COLO829 (cell line): ENCODE results near the gene YARS1.

ENCODE experiments used
- DNase-seq: peaks from one replicate; pipeline ENCODE4 v3.0.0; 2012; ENCODE audit warnings: low spot score

YARS1 gene

DNA sequence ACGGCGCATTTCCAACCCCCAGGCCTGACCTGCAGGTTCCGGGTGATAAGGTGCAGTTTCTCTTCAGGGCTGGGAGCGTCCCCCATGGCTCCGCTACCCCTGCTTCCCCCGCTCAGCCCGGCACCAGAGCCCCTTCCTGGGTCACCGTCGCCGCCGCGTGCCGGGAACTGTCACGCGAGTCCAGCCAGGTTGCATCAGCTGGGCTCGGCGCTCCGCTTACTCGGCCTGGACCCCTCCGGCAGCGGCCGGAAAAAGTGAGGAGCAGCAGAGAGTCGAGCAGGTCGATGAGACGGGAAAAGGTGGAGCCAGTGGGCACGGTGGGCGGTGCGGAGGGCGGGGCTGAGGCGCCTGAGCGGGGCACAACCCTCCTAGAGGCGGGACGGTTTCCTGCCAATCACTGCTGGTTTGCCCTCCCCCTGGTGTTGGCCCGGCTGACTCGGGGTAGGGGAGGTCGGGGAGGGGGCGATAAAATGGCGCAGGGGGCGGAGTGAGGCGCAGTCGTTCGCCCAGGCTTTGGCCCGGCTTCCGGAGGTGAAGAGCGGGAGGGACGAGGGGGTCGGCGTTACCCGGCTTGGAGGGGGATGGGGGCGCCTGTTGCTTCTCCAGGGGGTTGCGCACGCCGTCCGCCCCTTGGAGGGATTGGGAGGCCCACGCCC, at the start of gene YARS1, which contains the start of gene S100PBP:
TSS of gene YARS1 (minus strand) at position 200 of the 656 bp plus-strand sequence. CDS start at position 86, 114 bp downstream.
TSS of gene S100PBP (plus strand) at position 495 of the 656 bp plus-strand sequence. CDS start 8,447 bp downstream, outside the sequence.
- peak; percentile 99 for DNase-seq

DNA sequence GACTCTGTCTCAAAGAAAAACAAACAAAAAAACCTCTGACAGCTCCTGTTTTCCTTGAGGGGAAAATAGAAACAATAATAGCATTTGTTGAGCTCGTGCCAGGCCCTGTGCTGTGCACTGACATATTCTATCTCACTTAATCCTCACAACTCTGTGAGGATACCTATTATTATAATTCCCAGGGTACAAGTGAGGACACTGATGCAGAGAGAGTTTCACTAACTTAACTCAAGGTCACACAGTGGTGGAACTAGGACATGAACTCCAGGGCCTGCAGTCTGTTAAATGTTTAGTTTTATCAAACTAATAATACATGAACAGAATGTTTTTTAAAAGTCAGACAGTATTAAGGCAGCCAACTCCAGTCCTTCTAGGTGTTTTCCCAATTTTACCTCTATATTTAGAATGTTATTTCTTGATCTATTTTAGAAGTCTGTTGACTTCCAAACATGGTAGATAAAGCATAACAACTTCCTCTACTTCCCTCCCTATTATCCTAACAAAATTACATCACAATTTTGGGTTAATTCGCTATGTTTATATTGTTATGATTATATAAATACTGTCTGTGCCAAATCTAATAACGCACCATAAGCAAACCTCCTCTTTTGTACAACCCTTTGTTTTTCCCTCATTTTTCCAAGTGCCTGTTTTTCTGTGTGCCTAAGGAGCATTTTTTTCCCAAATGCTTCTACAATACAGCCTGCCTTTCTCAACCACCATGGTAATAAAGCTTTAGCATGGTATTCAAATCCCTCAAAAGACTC, 48.7 kb upstream of the YARS1 start:
- no peak for DNase-seq

DNA sequence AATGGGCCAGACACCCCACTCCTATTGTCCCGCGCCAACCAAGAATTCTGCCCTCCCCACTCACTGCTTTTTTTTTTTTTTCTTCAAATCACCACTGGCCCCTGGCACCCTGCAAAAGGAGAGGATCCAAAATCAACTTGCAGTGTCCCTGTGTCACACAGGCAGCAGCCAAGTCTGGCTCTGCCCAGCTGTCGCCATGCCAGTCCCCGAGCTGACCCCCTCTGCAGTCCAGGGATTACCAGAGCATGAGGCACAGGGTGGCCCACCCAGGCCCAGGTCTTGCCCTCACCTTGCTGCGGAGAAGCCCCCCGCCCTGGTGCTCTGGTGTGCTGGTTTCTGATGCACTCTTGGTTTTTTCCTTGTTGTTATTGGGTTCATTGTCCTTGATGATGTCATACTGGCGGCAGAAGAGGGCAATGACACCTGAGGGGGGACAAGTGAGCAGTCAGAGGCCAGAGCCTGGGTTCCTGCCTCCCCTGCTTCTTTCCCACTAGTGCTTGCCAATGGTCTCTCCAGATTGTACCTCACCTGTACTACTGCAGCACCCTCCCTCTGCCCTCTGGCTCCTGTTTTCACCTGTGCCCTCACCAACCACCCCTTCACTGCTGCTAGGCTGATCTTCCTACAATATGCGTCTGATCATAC, 47.3 kb upstream of the YARS1 start:
- DNase-seq = no peak

DNA sequence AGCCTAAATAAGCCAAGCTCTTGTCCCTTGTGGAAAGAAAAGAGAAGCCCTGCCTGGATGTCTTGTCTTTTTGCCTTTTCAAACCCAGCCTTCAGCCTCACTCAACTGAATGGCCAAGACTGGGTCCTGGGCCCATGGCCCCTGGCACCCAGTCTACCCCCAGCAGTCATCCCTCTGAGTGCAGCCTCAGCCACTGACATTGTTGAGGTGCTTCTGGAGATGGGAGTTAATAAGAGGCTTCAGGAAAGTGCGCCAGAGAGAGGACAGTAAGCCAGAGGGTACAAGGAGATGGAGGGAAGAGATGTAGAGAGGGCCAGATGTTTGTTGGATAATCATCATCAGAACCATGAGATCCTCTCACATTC, 46.7 kb upstream of the YARS1 start:
- DNase-seq = no peak

DNA sequence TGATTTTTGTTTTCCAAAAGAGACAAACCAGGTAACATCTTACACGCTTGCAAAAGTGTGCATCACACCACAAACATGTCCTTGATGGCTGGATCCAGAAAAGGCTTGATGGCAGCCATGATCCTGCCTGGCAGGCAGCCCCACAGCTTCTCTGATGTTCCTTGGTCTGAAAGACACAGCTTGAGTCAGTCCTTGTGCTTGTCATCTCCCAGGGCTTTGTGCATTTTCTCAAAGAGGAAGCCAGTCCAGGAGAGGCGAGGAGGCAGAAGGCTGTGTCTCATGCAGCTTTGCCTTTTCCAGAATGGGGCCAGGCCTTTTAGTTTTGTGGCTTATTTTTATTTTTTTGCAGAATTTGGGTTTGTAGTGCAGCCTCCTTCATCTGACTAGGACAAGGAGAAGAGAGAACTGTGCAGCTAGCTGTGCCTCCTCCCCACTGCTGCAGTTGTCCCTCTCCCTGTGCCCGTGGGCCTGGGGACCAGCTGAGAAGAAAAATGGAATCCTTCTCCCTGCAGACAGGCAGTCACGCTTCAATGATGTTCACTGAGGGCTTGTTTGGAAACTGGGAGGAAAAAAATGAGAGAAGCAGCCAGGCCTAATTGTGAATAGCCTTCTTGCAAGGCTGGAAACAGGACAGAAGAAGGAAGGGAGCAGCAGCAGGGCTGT, 46.2 kb upstream of the YARS1 start:
- DNase-seq = no peak

DNA sequence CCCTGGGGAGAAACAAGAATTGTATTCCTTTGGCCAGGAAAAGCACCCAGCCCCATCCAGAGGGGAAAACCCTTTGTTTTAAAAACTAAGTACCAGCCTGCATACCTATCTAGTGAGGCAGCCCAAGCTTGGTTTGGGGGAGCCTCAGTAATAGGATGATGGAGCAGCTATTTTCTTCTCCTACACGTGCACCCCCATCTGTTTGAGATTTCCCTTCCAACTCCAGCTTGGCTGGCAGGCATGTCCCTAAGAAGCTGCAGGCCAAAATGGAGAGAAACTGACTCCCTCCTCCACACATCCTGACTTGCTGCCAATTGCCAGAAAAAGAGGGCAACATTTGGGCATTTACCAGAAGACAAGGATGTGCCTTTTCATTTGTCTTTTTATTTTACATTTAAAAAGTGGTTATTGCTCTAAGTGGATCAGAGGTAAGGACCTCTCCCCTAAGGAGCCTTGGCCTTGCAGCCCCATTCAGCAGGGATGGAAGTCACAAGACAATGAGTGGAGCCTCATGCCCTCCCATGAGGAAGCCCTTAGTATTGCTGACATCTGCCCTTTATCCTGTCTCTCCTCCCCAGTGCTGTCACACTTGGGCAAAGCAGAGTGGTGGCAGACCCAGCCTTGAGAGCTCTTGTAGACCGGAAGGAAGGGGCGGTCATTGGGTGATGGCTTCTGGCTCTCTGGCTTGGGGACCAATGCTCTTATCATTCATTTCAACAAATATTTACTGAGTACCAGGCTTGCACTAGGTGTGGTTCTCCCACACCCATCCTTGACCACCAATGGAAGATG, 44.9 kb upstream of the YARS1 start:
- DNase-seq = no peak

DNA sequence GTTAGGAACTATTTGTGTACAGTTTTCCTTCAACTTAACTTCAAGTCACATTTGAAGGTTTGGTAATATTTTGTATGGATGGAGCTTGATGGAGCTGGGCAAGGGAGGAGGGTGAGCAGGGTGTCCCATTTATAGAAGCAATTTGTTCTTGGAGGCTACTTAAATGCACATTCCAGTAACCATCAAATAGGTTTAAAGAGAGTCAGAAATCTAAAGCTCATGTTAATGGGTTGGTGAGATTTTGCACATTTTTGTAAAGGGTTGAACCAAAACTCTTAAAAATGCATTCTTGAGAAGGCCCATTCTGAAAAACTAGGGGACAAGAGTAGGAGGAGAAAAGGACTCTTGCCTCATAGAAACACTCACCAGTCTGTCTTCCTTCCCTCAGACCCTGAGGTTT, 43.4 kb upstream of the YARS1 start:
- DNase-seq = no peak

DNA sequence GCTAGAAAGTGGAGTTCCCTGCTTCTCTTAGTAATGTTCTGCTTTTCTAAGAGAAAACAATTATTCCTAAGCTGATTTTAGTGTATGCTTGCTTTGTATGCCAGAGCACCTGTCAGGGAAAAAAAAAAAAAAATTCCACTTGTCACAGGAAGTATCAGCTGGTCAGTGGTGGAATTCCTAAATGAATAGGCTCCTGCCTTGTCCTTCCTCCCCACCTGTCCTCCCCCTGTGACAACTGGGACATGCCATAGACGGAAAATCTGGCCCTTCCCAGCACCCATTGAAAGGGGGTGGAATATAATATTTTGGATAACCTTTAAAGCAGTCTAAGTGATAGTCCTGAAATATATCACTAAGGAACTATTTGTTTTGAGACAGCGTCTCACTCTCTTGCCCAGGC, 42.8 kb upstream of the YARS1 start:
- no peak for DNase-seq

DNA sequence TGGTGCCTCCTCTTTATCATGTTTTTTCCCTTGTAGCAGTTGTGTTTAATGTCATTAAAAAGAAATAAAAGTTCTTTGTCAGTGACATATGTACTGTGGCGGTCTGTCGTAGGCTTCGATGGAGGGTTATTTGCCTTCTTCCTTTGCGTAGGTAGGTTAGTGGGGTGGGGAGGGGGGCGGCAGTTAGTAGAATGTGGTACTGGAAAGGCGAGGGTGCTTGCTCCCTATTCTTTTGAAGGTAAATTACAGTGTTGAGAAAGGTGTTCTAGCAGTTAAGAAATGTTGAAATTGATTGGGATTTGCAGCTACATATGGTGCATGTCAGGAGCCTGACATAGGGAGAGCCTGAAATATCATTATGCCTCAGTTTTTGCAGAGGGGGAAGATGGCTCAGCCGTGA, 41.6 kb upstream of the YARS1 start:
- DNase-seq = no peak

DNA sequence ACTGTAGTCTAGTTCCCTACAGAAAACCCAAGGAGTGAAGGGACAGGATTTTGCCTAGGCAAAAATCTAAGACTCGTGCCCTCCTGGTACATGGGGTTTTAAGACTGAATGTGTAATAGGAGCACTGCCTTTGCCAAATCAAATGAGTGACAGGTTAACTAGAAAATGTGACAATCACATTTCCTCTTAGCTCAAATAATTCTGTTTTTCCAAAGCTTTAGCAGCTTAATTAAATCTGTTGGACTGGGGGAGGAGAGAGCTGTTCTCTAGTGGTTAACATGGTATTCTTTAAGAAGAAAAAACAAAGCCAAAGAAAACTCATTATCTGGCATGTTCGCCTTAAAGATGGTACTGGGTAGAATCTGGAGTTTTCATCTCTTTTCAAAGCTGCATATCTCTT, 41.0 kb upstream of the YARS1 start:
- DNase-seq = no peak

DNA sequence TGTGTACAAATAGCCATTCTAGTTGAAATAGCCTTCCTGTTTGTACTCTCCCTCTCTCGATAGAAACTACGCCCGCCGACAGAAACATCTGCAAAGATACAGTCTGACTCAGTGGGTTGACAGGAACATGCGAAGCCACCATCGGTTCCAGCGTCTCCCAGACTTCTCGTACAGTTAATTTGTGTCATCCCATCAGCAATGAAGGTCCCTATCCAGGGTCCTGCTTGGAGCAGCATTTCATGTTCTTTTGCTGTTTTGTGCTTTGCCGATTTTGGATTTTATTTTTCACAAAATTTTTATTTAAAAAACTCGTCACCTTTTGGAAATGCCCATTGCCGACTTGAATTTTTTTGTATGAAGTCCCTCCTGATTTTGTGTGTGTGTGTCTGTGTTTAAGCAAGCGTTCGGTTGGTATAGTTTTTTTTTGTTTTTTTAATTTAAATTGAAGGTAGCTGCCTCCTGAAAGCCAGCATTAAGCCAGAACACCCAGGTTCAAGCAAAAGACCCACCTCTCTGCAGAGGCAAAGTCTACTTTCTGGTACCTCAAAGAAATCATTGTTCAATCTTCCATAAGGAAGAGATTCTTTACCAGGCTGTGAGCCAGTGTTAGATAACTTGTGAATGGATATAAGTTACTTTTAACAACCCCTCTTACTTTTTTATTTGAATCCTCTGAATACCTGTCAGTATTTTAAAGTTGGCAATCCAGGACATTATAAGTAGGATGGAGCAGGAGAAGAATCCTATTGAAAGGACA, 38.9 kb upstream of the YARS1 start:
- DNase-seq = no peak

DNA sequence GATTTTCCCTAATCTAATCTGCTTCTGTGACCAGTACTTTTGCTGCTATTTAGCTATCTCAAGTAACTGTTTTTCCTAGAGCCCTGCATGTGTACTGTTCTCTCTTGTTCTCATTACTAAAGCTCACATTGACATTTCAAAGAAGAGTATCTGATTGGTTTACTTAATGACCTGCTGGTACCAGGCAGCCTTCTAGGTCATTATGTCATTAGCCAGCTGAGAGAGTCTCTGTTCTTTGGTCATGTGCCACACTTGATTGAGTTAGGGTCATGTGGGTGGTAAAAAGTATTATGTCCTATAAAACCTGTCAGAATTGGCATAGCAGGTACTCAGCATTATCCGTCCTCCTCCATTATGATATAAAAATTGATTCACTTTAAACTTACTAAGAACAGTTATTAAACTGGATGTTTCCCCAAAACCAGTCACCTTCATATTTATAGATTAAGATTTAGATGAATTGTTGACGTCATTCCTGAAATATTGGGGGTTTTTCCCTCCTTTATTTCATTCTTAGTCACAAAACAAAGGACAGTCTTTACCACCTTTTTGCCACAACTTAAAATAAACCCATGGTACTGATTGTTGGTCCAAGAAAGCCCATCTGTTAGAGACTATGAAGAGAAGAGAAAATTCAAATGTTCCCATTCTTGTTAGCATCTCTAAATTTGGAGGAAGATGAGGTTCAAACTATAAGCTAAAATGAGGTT, 31.4 kb upstream of the YARS1 start:
- no peak for DNase-seq

DNA sequence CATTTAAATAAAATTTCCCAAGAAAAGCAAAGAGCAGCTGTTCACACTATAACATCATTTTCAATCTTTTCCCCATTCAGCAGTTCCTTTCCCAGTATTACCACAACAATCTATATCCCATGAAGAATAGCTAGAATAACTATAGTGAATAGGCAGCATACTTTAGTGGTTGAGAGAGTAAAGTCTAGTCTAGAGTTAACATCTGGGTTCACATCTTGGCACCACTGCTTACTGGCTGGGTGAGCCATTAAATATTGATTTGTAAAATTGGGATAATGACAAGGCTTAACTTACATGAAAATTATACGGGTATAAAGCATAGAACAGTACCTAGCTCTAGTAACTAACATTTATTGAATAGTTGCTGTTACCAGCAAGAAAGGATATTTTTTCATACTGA, 14.7 kb upstream of the YARS1 start:
- no peak for DNase-seq

DNA sequence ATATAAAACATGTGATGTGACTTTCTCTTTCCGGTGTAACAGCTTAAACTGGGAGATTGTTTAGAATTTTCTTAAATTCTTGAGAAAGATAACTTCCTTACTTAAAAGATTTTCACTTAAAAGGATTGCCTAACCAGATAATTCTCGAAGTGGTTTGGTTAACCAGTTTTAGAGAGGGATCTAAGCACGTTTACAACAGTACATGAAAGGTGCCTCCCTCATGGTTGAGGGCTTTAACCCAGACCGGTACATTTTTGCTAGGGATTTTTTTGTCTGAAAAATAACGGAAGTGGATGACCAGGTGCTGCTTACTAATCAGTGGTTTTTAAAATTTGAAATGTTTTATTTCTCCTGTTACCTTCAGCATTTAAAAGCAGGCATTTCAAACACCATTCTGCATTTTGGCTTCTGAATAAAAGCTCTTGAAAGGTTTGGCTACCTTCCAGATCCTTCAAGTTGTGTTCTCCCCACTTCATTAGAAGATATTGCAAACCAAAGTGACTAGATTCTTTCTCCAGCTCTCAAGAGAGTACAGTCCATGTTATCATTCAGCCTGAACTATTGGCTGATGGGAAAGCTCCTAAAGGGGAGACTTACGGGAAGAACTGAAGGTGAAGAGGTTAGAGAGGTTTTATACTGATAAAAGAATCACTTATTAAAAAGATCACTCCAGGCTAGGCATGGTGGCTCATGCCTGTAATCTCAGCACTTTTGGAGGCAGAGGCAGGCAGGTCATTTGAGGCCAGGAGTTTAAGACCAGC, 13.1 kb upstream of the YARS1 start:
- no peak for DNase-seq

DNA sequence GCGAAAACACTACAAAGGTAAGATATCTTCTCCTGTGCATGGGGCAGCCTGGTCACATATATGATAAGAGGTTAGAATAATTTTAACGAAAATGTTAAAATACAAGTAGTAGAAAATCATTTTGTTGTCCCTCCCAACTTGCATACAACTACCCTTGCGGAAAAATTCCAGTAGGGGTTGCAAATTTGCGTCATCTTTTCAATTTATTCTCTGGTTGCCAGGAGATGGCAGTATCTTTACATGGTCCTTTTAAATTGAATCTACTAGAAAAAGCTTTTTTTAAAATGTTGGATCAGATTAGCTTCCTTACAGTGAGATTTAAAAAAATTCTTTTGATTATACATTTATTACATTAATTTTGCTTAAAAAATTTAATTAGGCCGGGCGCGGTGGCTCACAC, 11.2 kb upstream of the YARS1 start:
- no peak for DNase-seq

DNA sequence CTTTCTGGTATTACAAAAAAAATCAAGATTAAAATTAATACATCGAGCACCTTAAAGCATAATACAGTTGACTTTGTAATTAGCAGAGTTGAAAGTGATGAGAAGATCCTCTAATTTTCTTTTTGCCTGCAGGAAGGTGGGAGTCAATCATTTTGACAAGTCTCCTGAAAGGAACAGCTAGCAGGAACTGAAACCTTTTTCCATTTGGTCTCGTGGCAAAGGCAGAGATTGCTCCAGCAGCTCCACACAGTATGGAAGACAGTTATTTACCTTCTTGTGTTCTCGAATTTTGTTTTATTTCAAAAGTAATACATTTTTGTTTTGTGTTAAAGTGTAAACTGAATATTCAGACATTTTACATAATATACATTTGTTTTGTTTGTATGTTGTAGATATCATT, 8.0 kb upstream of the YARS1 start:
- DNase-seq = no peak

DNA sequence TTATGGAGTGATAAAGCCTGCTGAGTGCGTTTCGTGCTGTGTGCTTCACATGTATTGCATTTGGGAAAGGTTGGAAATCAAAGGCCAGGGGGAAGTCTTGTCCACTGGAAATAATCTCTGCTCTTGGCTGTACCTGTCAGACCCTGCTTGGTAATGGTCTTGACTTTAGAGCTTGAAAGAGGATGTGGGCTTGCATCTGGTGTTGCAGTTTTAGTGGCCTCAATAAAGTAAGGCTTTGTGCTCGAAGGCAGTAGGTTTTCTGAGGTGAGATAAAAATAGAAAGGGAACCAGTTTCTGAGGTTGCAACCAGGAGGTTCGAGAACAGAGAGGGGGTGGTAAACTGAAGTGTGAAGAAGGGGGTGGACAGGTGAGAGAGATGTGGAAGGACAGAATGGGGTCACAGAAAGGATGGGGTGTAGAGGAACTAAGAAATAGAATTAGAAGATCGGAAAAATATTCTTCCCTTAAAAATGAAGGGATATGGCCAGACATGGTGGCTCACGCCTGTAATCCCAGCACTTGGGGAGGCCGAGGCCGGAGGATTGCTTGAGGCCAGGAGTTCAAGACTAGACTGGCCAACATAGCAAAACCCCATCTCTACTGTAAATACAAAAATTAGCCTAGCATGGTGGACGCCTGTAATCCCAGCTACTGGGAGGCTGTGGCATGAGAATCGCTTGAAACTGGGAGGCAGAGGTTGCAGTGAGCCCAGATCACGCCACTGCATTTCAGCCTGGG, 1.8 kb upstream of the YARS1 start:
- no peak for DNase-seq

DNA sequence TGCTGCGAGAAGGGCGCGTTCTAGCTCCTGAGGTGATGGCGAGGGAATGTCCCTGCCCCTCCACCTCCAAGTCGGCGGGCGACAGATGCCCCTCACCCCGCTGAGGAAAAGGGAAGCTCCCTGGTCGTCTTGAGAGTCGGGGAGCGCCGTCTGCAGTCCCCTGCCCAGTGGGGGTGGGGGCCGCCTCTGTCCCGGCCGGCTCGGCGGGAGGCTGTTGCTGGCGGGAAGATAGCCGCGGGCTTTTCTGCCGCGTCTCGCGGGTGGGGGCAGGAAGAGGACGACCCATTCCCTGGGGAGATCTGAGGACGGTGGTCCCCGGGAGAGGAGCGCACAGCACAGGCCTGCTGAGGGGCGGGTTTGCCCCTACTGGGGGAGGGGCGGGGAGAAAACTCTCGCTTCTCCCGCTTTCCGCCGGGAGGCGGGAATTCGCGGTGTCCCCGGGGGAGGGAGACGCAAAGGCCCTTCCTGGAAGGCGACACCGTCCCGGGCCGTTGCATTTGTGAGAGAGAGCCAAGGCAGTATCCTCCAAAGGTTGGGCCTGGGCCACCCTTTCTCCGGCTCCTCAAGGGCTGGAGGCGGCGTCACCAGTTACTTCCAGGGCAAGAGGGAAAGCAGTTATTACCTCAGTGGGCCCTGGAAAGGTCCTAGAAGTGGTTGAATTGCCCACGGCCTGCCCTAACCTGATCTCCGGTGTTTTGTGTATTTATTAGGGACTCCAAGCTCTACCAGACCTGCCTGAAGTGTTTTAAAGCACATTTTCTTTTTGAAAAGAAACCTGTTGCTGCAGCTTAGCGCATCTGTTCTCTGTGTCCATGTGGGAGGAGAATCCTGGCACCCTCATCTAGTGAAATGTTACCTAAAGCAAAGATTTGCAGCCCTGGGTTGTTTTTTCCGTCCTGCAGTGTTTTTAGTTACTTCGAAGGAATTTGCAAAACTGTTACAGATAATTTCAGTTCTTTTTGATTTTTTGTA, 943 bp upstream of the YARS1 start:
- peak; percentile 67 for DNase-seq
